HCT116 (cell line): ENCODE measurements around the gene TRPV5. TPM values are rescaled to one million over a fixed set of nuclear protein-coding genes. Genes with fewer than 3 reads are reported as not detected.

Experiments used
- ATAC-seq: fragments of 200-7000 bp; cut with Tn5 transposase; 2 replicates; pipeline ENCODE4 v1.9.1; 2020; ENCODE audit warnings: mild to moderate bottlenecking, moderate library complexity
- BruUV-seq: library from RNA; stranded (reverse); fragments of 400-500 nt; replicated peaks from 2 replicates; lab custom pipeline; 2021; lab: Mats Ljungman, UMichigan
- CTCF ChIA-PET: fragments of 300-600 bp; sonication (Branson Sonifier 250); formaldehyde crosslinking; loops from one replicate; lab custom pipeline; 2021; ENCODE audit warnings: antibody characterized with exemption; lab: Charles Lee
- POLR2A ChIA-PET: fragments of 300-600, 350-600 bp; sonication (Branson Sonifier 250); formaldehyde crosslinking; loops from one replicate; lab custom pipeline; 2021; ENCODE audit warnings: antibody characterized with exemption; lab: Charles Lee
- RAD21 ChIA-PET, 2 experiments: fragments of 300-600 bp; sonication (Branson Sonifier 250); formaldehyde crosslinking; loops; one replicate each; lab custom pipeline; 2023; ENCODE audit warnings: low total read pairs in 2 of 2; ENCODE audit not compliant: uncharacterized antibody in 2 of 2, unreplicated experiment in 2 of 2, low non-redundant PET in 1 of 2; lab: Charles Lee
- DNase-seq: peaks from one replicate; pipeline ENCODE4 v3.0.0-alpha.2; 2010; ENCODE audit warnings: low read depth, low spot score
- H2AFZ ChIP-seq: fragments of 200-600 bp; shearing (Covaris generic), sonication (generic); 2 replicates; pipeline ENCODE4 v1.6.1; 2017; ENCODE audit warnings: low read depth, mixed run types, mixed read lengths, antibody characterized with exemption, low read length; ENCODE audit not compliant: poor library complexity, severe bottlenecking
- H3K27ac ChIP-seq: 2 replicates; pipeline ENCODE4 v1.5.1; 2012; ENCODE audit warnings: low read depth, low read length
- H3K27me3 ChIP-seq: fragments of 200-600 bp; sonication (generic); 2 replicates; pipeline ENCODE4 v1.6.1; 2016; ENCODE audit warnings: mixed run types, low read length, mixed read lengths; ENCODE audit not compliant: insufficient read depth
- H3K36me3 ChIP-seq, 2 experiments: fragments of 200-500 bp in 1 of 2; fragments of 200-600 bp in 1 of 2; sonication (Bioruptor generic) in 1 of 2; sonication (generic) in 1 of 2; 2 replicates each; pipeline versions ENCODE4 v1.5.1 to v1.6.1; 2014 to 2016; ENCODE audit warnings: low read length in 2 of 2, inconsistent platforms in 1 of 2, mixed read lengths in 1 of 2, mixed run types in 1 of 2; ENCODE audit not compliant: insufficient read depth in 2 of 2, control insufficient read depth in 1 of 2
- H3K4me1 ChIP-seq, 2 experiments: fragments of 200-600 bp in 1 of 2; sonication (generic) in 1 of 2; 2 replicates each; pipeline versions ENCODE4 v1.5.1 to v1.6.1; 2012 to 2017; ENCODE audit warnings: low read length in 2 of 2, inconsistent platforms in 1 of 2, mild to moderate bottlenecking in 1 of 2, mixed read lengths in 1 of 2, mixed run types in 1 of 2, moderate library complexity in 1 of 2; ENCODE audit not compliant: insufficient read depth in 2 of 2, control insufficient read depth in 1 of 2
- H3K4me2 ChIP-seq: fragments of 200-600 bp; sonication (generic); 2 replicates; pipeline ENCODE4 v1.6.1; 2017; ENCODE audit warnings: mixed run types, low read length, mixed read lengths
- H3K4me3 ChIP-seq, 2 experiments: fragments of 200-600 bp in 1 of 2; sonication (generic) in 1 of 2; replicated peaks in 1 of 2; 2 replicates each; pipeline ENCODE4 v1.5.1; 2011 to 2016; ENCODE audit warnings: low read length in 2 of 2, control low read depth in 1 of 2, low read depth in 1 of 2, mild to moderate bottlenecking in 1 of 2, mixed read lengths in 1 of 2, mixed run types in 1 of 2
- H3K79me2 ChIP-seq: fragments of 200-600 bp; sonication (generic); 2 replicates; pipeline ENCODE4 v1.6.1; 2017; ENCODE audit warnings: mild to moderate bottlenecking, mixed run types, low read length, moderate library complexity, mixed read lengths; ENCODE audit not compliant: insufficient read depth
- H3K9ac ChIP-seq: fragments of 200-600 bp; sonication (generic); 2 replicates; pipeline ENCODE4 v1.6.1; 2016; ENCODE audit warnings: low read length, mixed read lengths
- H3K9me2 ChIP-seq: fragments of 200-600 bp; sonication (generic), shearing (Covaris generic); 2 replicates; pipeline ENCODE4 v1.6.1; 2017; ENCODE audit warnings: mixed run types, mild to moderate bottlenecking, moderate library complexity; ENCODE audit not compliant: insufficient read depth
- H3K9me3 ChIP-seq, 2 experiments: fragments of 200-500 bp in 1 of 2; fragments of 200-600 bp in 1 of 2; sonication (Bioruptor generic) in 1 of 2; sonication (generic) in 1 of 2; 2 replicates each; pipeline ENCODE4 v1.6.1; 2014 to 2017; ENCODE audit warnings: low read length in 2 of 2, mixed read lengths in 2 of 2, inconsistent platforms in 1 of 2, low read depth in 1 of 2, mild to moderate bottlenecking in 1 of 2, mixed run types in 1 of 2, moderate library complexity in 1 of 2; ENCODE audit not compliant: control insufficient read depth in 1 of 2, insufficient read depth in 1 of 2
- H4K20me1 ChIP-seq: fragments of 200-600 bp; sonication (generic), shearing (Covaris generic); 2 replicates; pipeline ENCODE4 v1.6.1; 2017; ENCODE audit warnings: mixed run types, mild to moderate bottlenecking, moderate library complexity; ENCODE audit not compliant: insufficient read depth
- CTCF ChIP-seq, 3 experiments: fragments of 200-600 bp in 1 of 3; sonication (generic) in 1 of 3; IDR thresholded peaks in 2 of 3; conservative IDR thresholded peaks in 1 of 3; 2 replicates each; pipeline ENCODE4 v1.5.1; 2012 to 2017; ENCODE audit warnings: low read depth in 2 of 3, low read length in 2 of 3, antibody characterized with exemption in 1 of 3, borderline replicate concordance in 1 of 3, control low read depth in 1 of 3, mild to moderate bottlenecking in 1 of 3, mixed read lengths in 1 of 3, mixed run types in 1 of 3, moderate library complexity in 1 of 3; ENCODE audit not compliant: insufficient read depth in 1 of 3
- EGR1 ChIP-seq: IDR thresholded peaks from 2 replicates; pipeline ENCODE4 v1.6.1; 2012; ENCODE audit warnings: low read depth
- ELF1 ChIP-seq: IDR thresholded peaks from 2 replicates; pipeline ENCODE4 v1.6.1; 2012; ENCODE audit warnings: low read depth, borderline replicate concordance
- EZH2 ChIP-seq: fragments of 200-600 bp; sonication (generic); IDR thresholded peaks from 2 replicates; pipeline ENCODE4 v1.6.1; 2017; ENCODE audit warnings: antibody characterized with exemption, mixed run types
- JUND ChIP-seq: IDR thresholded peaks from 2 replicates; pipeline ENCODE4 v1.6.1; 2012
- POLR2A ChIP-seq: IDR thresholded peaks from 2 replicates; pipeline ENCODE4 v1.7.0; 2011; ENCODE audit warnings: borderline replicate concordance; ENCODE audit not compliant: insufficient read depth, insufficient read length; ENCODE audit errors: extremely low read depth
- SP1 ChIP-seq: IDR thresholded peaks from 2 replicates; pipeline ENCODE4 v1.6.1; 2012; ENCODE audit warnings: low read depth
- YY1 ChIP-seq: IDR thresholded peaks from 2 replicates; pipeline ENCODE4 v1.6.1; 2011; ENCODE audit warnings: low read length, low read depth, moderate library complexity, mild to moderate bottlenecking; ENCODE audit not compliant: insufficient replicate concordance; ENCODE audit errors: extremely low read depth
- ZBTB33 ChIP-seq: IDR thresholded peaks from 2 replicates; pipeline ENCODE4 v1.6.1; 2011; ENCODE audit warnings: mild to moderate bottlenecking, low read length, moderate library complexity; ENCODE audit not compliant: insufficient replicate concordance; ENCODE audit errors: extremely low read depth
- ZNF274 ChIP-seq: fragments of 200-500 bp; sonication (Bioruptor generic); IDR thresholded peaks from 2 replicates; pipeline ENCODE4 v1.6.1; 2014; ENCODE audit warnings: mild to moderate bottlenecking, low read depth, low read length, inconsistent platforms
- intact Hi-C: fragments of 100-400 bp; cut with micrococcal nuclease; formaldehyde crosslinking; loops from 2 replicates; pipeline ENCODE4 v1.10.0; 2022
- total RNA-seq: library from RNA; stranded (reverse); gene quantifications from one replicate; pipeline ENCODE4 v1.2.1, GENCODE V29; 2021; ENCODE audit not compliant: unreplicated experiment

TRPV5 gene
- total RNA-seq, 1 experiment from 2014 or later = not detected

- POLR2A ChIA-PET = no interaction called here
- no peaks in the 10 kb centered on the region for H3K36me3 ChIP-seq
- peaks cover 6% of the 10 kb centered on the region; the same call in 1 of the 2 replicates for H3K27me3 ChIP-seq
- H3K4me1 ChIP-seq = no peaks in the 10 kb centered on the region
- TF ChIP-seq ZBTB33 = no peak
- TF ChIP-seq ELF1 = no peak
- no peak for TF ChIP-seq YY1
- no peak for TF ChIP-seq EGR1
- TF ChIP-seq ZNF274 = no peak
- no peak for TF ChIP-seq SP1
- no peak for TF ChIP-seq JUND
- no peak for TF ChIP-seq POLR2A
- no peak for TF ChIP-seq CTCF (IDR thresholded peaks at IDR 0.05 in 2 of 3, conservative IDR thresholded peaks at IDR 0.05 in 1 of 3; ENCODE audit: borderline replicate concordance in 1 of 3, insufficient read depth in 1 of 3, low read depth in 2 of 3, low read length in 2 of 3)
- no peak for TF ChIP-seq EZH2
- TF ChIP-seq, all 23 proteins: peak for 0
- no peak overlapping the region for H3K4me2 ChIP-seq
- no peak overlapping the region for H2AFZ ChIP-seq
- BruUV-seq = no TSS peak
- intact Hi-C loops = no loop called here
- no peaks in the 10 kb centered on the region for H3K9me2 ChIP-seq
- no peaks in the 10 kb centered on the region for H3K79me2 ChIP-seq
- ChIA-PET CTCF (interaction anchor here (0.5 kb wide), 1 partner anchor 537 kb away, joined by 3 read pairs; no protein-coding TSS in a partner anchor), RAD21 (no interaction called here)
- no peak overlapping the region for H3K4me3 ChIP-seq
- no peak overlapping the region for H3K27ac ChIP-seq
- no peak overlapping the region for H3K9ac ChIP-seq
- H4K20me1 ChIP-seq = no peaks in the 10 kb centered on the region
- DNase-seq (no peak), ATAC-seq (no peak)
- no peaks in the 10 kb centered on the region for H3K9me3 ChIP-seq
These were observed 58.7 kb downstream of the TRPV5 start for GRCh38 chr7:142874837-142875236.
